Left ventricle myocardium inferior (tissue), 1 donor: ENCODE data around the gene GPATCH2. TPM values are rescaled to one million over a fixed set of nuclear protein-coding genes. Genes with fewer than 3 reads are reported as not detected.

Source experiments
- DNase-seq: peaks from one replicate; pipeline ENCODE4 v3.0.0-alpha.2; 2020
- H3K27ac ChIP-seq: fragments of 200-600 bp; replicated peaks from 2 replicates; pipeline ENCODE4 v1.8.0; 2021
- H3K27me3 ChIP-seq: fragments of 200-600 bp; 2 replicates; pipeline ENCODE4 v1.8.0; 2021; ENCODE audit warnings: low read depth
- H3K36me3 ChIP-seq: fragments of 200-600 bp; 2 replicates; pipeline ENCODE4 v1.8.0; 2021
- H3K4me1 ChIP-seq: fragments of 200-600 bp; 2 replicates; pipeline ENCODE4 v1.8.0; 2021
- H3K4me3 ChIP-seq: fragments of 200-600 bp; 2 replicates; pipeline ENCODE4 v1.8.0; 2021; ENCODE audit warnings: mild to moderate bottlenecking, moderate library complexity
- H3K9me3 ChIP-seq: fragments of 200-600 bp; replicated peaks from 2 replicates; pipeline ENCODE4 v1.8.0; 2021
- CTCF ChIP-seq: fragments of 200-600 bp; IDR thresholded peaks from 2 replicates; pipeline ENCODE4 v1.8.0; 2021; ENCODE audit warnings: antibody characterized with exemption, mild to moderate bottlenecking, borderline replicate concordance
- intact Hi-C: fragments of 100-400 bp; cut with micrococcal nuclease; formaldehyde crosslinking; loops from one replicate; pipeline ENCODE4 v1.11.0; 2022
- total RNA-seq: library from RNA; stranded (reverse); fragmentation: NEBNext Ultra II Directional; extraction: Animal tissue kit (Norgen Biotek cat#: 25700); gene quantifications from one replicate; pipeline ENCODE4 v1.2.1, GENCODE V29; 2021
- donor health status: DM: no; HTN: yes; CAD: no; lungs with severe emphysema.

GPATCH2 gene
- total RNA-seq, 1 donor from 2014 or later, result 7.0 TPM

GRCh38 chr1:217626321-217626720, 4.6 kb downstream of the GPATCH2 start:
- no peaks in the 10 kb centered on the region for H3K36me3 ChIP-seq
- no peak overlapping the region for H3K27ac ChIP-seq
- no peaks in the 10 kb centered on the region for H3K27me3 ChIP-seq
- no peak for DNase-seq
- peaks cover 48% of the 10 kb centered on the region for H3K4me1 ChIP-seq
- no peak for TF ChIP-seq CTCF
- H3K9me3 ChIP-seq, result no peaks in the 10 kb centered on the region
- intact Hi-C loops, result no loop called here
- H3K4me3 ChIP-seq, result no peak overlapping the region

DNA sequence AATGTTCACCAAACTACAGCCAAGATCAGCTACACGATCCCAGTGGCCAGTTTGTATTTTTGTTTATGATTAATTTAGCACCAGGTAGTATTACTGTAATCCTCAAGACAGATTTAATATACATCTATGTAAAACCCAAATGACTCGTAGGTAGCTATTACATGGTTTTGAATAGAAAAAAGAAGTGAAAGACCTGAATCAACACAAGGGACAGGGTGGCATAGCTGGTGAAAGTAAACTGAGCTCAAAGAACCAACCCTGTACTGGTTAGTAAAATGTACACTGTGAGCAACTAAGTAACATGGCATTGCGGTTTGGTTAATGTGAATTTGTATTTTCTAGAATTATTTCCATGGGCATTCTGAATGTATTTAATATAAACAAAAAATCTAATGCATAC, 8.8 kb downstream of the GPATCH2 start:
- DNase-seq, result no peak
- no peak for TF ChIP-seq CTCF
- intact Hi-C loops, result no loop called here

DNA sequence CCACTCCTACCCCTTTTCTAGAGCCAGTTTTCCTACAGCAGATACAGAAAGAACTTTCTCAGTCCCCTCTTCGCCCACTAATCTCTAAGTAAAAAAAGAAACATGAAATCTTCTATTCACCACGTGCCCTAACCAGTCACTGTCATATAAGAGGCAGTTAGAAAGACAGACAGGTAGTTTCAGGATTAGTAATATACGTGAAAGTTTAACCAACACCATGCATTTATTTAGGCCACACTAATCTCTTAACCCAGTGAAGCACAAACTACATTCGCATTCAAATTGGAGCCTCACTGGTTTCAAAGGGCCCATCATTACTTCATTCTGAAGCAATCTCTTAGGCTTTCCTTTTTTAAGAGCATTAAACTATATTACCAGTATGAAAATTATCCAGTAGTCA, 10.1 kb downstream of the GPATCH2 start:
- no peaks in the 10 kb centered on the region for H3K9me3 ChIP-seq
- no peak for TF ChIP-seq CTCF
- H3K4me1 ChIP-seq, result no peaks in the 10 kb centered on the region
- peaks cover 14% of the 10 kb centered on the region for H3K36me3 ChIP-seq
- intact Hi-C loops, result no loop called here
- H3K27me3 ChIP-seq, result no peaks in the 10 kb centered on the region
- DNase-seq, result no peak
- no peak overlapping the region for H3K4me3 ChIP-seq
- H3K27ac ChIP-seq, result no peak overlapping the region

More for the DNA sequence above, 8.8 kb downstream of the GPATCH2 start:
- Histone ChIP-seq H3K36me3 (peaks cover 14% of the 10 kb centered on the region), H3K4me1 (peaks cover 7% of the 10 kb centered on the region), H3K4me3 (no peak overlapping the region), H3K27me3 (no peaks in the 10 kb centered on the region), H3K9me3 (no peaks in the 10 kb centered on the region), H3K27ac (no peak overlapping the region)

DNA sequence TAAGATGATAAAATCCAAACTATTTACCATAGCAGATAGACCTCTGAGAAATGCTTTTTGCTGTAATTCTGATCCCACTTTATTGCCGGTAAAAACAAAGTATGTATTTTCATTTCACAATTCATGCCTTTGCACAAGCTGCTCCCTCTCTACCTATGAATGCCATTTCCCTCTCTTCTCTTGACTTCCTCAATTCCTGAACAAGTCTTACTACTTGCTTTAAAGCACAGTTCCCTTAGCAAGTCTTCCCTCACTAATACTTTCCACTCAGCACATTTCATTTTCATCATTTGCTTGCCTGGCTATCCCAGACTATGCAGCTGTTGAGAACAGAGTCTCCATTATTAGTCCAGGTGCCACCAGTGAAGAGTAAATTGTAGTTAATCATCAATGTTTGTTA, 13.8 kb downstream of the GPATCH2 start:
- Histone ChIP-seq H3K27ac (no peak overlapping the region), H3K9me3 (no peaks in the 10 kb centered on the region), H3K36me3 (peaks cover 14% of the 10 kb centered on the region), H3K27me3 (no peaks in the 10 kb centered on the region), H3K4me1 (no peaks in the 10 kb centered on the region), H3K4me3 (no peak overlapping the region)
- no peak for DNase-seq
- no peak for TF ChIP-seq CTCF
- intact Hi-C loops, result no loop called here

DNA sequence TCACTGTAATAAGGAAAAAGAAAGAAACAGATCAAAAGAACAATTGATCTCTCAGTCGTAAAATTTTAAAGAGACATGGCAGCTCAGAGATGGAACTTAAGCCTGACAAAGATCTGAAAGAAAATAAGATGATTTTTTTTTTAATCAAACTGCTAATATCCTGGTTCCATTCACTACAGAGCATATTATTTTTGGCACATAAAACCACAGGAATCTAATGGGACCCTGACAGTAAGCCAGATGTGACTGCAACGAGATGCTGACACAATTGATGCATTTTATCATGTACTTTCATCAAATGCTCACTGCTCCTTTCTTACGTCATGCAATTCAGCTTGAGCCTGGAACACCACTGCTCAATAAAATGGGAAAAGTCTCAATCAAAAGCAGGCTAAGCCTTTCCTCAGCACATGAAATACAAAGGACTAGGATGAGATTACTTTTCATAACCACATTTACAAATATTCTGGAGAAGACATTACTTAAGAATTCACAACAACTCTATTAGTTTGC, 16.6 kb downstream of the GPATCH2 start:
- no peak for TF ChIP-seq CTCF
- no peak overlapping the region for H3K27ac ChIP-seq
- no peak for DNase-seq
- peaks cover 25% of the 10 kb centered on the region for H3K36me3 ChIP-seq
- no peaks in the 10 kb centered on the region for H3K27me3 ChIP-seq
- H3K4me3 ChIP-seq, result no peak overlapping the region
- no peaks in the 10 kb centered on the region for H3K9me3 ChIP-seq
- no peaks in the 10 kb centered on the region for H3K4me1 ChIP-seq
- intact Hi-C loops, result no loop called here
